Stimulated activated CD8-positive, alpha-beta memory T cell treated with anti-CD3 and anti-CD28 coated beads, Interleukin-2, amount 100 ng/mL, for 48 hours (primary cell): ENCODE measurements around the gene ACOT6.
"Not testable (repeated sequence)": the region's sequence is repeated elsewhere in the genome, so short reads cannot be mapped to it uniquely, and the experiment has no call there.

ENCODE experiments used
- DNase-seq, 2 donors: peaks; one replicate each; pipeline ENCODE4 v3.0.0-alpha.2; 2020; ENCODE audit warnings: low read depth in 2 of 2

ACOT6 gene

GRCh38 chr14:73645248-73645610, 32.9 kb downstream of the ACOT6 start:
- DNase-seq: no peak

- DNase-seq: no peak
Measured at GRCh38 chr14:73651005-73651404, 38.7 kb downstream of the ACOT6 start.

GRCh38 chr14:73655851-73656250, 43.5 kb downstream of the ACOT6 start:
- DNase-seq: no peak

DNA sequence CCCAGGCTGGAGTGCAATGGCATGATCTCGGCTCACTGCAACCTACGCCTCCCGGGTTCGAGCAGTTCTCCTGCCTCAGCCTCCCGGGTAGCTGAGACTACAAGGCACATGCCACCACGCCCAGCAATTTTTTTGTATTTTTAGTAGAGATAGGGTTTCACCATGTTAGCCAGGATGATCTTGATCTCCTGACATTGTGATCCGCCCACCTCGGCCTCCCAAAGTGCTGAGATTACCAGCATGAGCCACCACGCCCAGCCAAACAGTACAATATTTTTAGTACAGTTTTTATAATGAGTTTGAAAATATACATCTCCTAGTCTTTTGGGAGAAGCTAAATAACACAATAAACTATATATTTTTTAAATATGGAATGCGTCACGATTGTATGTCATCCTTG, 46.9 kb downstream of the ACOT6 start:
- not testable (repeated sequence) for DNase-seq

DNA sequence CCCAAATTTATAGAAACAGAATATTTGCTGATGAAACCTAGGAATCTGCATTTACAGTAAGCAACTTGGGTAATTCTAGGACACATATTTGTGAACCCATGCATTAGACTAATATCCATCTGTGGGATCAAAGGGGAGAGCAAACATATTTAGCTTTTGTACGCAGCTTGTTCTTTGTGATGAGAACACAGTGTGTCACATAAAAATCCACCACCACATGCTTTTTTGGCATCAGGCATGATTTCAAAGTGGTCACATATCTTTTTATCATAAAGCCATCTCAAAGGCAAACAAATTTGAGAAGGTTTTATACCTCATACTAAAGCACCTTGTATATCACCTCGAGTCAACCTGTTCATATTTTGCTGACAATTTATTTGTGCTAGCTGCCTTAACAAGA, 48.2 kb downstream of the ACOT6 start:
- no peak for DNase-seq

DNA sequence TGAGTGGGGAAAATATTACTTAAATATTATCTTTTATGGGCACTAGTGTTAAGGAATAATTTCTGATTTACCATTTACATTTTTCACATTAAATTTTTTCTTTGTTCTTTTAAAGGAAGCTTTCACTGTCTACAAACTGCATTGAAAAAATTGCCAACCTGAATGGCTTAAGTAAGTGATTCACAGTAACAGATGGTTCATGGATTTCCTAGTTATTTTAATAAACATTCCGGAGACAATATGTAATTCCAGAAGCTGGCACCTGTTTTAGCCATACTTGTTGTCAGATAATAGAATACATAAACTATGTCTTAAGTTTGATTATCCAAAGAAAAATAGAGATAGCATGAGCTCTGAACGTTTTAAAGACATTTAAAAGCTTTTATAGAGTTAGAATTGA, 49.6 kb downstream of the ACOT6 start:
- DNase-seq: no peak

GRCh38 chr14:73662487-73662943, 50.2 kb downstream of the ACOT6 start:
- DNase-seq: no peak

DNA sequence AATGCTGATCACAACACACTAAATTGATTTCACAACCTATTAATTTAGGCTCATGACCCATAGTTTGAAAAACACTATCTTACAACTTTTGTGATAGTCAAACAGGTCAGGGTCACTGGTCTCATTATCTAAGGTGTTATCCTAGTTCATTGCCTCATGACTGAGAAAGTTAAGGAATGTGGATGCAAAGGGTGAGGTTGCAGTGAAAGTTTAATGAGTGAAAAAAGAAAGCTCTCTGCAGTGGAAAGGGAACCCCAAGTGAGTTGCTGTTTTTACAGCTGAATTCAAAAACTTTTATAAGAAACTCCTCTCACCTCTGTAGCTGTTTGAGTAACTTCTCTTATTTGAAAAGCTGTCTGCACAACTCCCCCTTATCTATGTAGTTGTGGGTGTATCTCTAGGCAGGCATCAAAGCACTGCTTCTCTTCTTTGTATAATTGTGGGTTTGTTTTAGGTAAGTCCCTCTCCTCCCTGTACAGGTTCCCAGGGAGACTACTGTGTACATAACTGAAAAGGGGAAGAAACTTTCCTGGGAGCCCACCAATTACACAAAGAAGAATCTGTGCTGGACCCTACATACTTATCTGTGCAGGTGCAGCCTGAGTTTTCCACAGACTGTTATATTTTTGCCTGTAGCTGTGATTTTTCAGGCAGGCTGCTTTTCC, 51.4 kb downstream of the ACOT6 start:
- DNase-seq: no peak

GRCh38 chr14:73665130-73665529, 52.8 kb downstream of the ACOT6 start:
- DNase-seq: no peak

- no peak for DNase-seq
Measured at GRCh38 chr14:73666583-73666982, 54.3 kb downstream of the ACOT6 start.

GRCh38 chr14:73667854-73668253, 55.5 kb downstream of the ACOT6 start:
- DNase-seq: no peak
